ENCODE results near the gene SLITRK3. TPM values are rescaled to one million over a fixed set of nuclear protein-coding genes. Genes with fewer than 3 reads are reported as not detected.

The SLITRK3 gene
- polyA plus RNA-seq, 3 donors: not detected

- Histone ChIP-seq H3K27me3 (ENCODE audit: control insufficient read depth in 2 of 2, insufficient read depth in 2 of 2, low read length in 2 of 2) (no peaks in the 10 kb centered on the region), H3K4me1 (ENCODE audit: control insufficient read depth in 1 of 2, insufficient read depth in 2 of 2, low read length in 2 of 2) (no peaks in the 10 kb centered on the region), H3K9me3 (replicated peaks in 1 of 2; ENCODE audit: control insufficient read depth in 1 of 2, insufficient read depth in 1 of 2, low read length in 2 of 2) (no peaks in the 10 kb centered on the region), H3K36me3 (replicated peaks in 1 of 2; ENCODE audit: control insufficient read depth in 1 of 2, insufficient read depth in 2 of 2, low read length in 2 of 2) (no peaks in the 10 kb centered on the region), H4K20me1 (ENCODE audit: insufficient read depth, low read length) (no peaks in the 10 kb centered on the region), H3K9ac (ENCODE audit: insufficient read depth, low read length, poor library complexity, severe bottlenecking) (no peak overlapping the region), H2AFZ (ENCODE audit: insufficient read depth, low read depth, low read length, poor library complexity, severe bottlenecking) (no peak overlapping the region), H3K27ac (ENCODE audit: low read depth in 1 of 2, low read length in 2 of 2) (no peak overlapping the region), H3K4me2 (replicated peaks; ENCODE audit: extremely low read depth, low read length, poor library complexity, severe bottlenecking) (no peak overlapping the region), H3K79me2 (ENCODE audit: insufficient read depth, low read length) (no peaks in the 10 kb centered on the region), H3K4me3 (replicated peaks in 1 of 3; ENCODE audit: low read depth in 2 of 3, low read length in 3 of 3) (no peak overlapping the region)
- no peaks in the 10 kb centered on the region for H3K36me3 Mint-ChIP-seq
- H3K4me3 Mint-ChIP-seq: no peak overlapping the region
- peaks cover 5% of the 10 kb centered on the region for H3K4me1 Mint-ChIP-seq
- DNase-seq: no peak
- TF ChIP-seq CTCF (IDR thresholded peaks at IDR 0.05): no peak
- intact Hi-C loops (cut with micrococcal nuclease): no loop called here
- H3K27me3 Mint-ChIP-seq (ENCODE audit: low read depth in 3 of 3): peaks cover 3 to 7% (median 5%) of the 10 kb centered on the region in 3 donors
- 92% methylated on average over 2 of the region's 3 CpGs for WGBS (ENCODE audit: insufficient coverage)
- H3K9me3 Mint-ChIP-seq: no peaks in the 10 kb centered on the region
- H3K27ac Mint-ChIP-seq: peak overlapping the region in 1 of 7 donors; percentile 63
Observed at GRCh38 chr3:165210727-165211126, 14.5 kb upstream of the SLITRK3 start.

GRCh38 chr3:165210132-165210531 lies 13.9 kb upstream of the SLITRK3 start:
- Mint-ChIP-seq H3K27me3 (ENCODE audit: low read depth in 3 of 3) (peaks cover 3 to 7% (median 5%) of the 10 kb centered on the region in 3 donors), H3K27ac (no peak overlapping the region)
- intact Hi-C loops (cut with micrococcal nuclease): no loop called here

More at GRCh38 chr3:165210132-165210531, 13.9 kb upstream of the SLITRK3 start:
- H4K20me1 ChIP-seq (ENCODE audit: insufficient read depth, low read length): no peaks in the 10 kb centered on the region
- no peaks in the 10 kb centered on the region for H3K27me3 ChIP-seq (ENCODE audit: control insufficient read depth in 2 of 2, insufficient read depth in 2 of 2, low read length in 2 of 2)
- no peaks in the 10 kb centered on the region for H3K9me3 ChIP-seq (replicated peaks in 1 of 2; ENCODE audit: control insufficient read depth in 1 of 2, insufficient read depth in 1 of 2, low read length in 2 of 2)
- no peak for DNase-seq
- TF ChIP-seq CTCF (IDR thresholded peaks at IDR 0.05): no peak
- Mint-ChIP-seq H3K36me3 (no peaks in the 10 kb centered on the region), H3K4me1 (peaks cover 5% of the 10 kb centered on the region), H3K9me3 (no peaks in the 10 kb centered on the region), H3K4me3 (no peak overlapping the region)
- no peak overlapping the region for H3K4me2 ChIP-seq (replicated peaks; ENCODE audit: extremely low read depth, low read length, poor library complexity, severe bottlenecking)
- no peak overlapping the region for H3K9ac ChIP-seq (ENCODE audit: insufficient read depth, low read length, poor library complexity, severe bottlenecking)
- no peak overlapping the region for H3K4me3 ChIP-seq (replicated peaks in 1 of 3; ENCODE audit: low read depth in 2 of 3, low read length in 3 of 3)
- H3K4me1 ChIP-seq (ENCODE audit: control insufficient read depth in 1 of 2, insufficient read depth in 2 of 2, low read length in 2 of 2): no peaks in the 10 kb centered on the region
- no peak overlapping the region for H3K27ac ChIP-seq (ENCODE audit: low read depth in 1 of 2, low read length in 2 of 2)
- no peaks in the 10 kb centered on the region for H3K79me2 ChIP-seq (ENCODE audit: insufficient read depth, low read length)
- no peaks in the 10 kb centered on the region for H3K36me3 ChIP-seq (replicated peaks in 1 of 2; ENCODE audit: control insufficient read depth in 1 of 2, insufficient read depth in 2 of 2, low read length in 2 of 2)
- no peak overlapping the region for H2AFZ ChIP-seq (ENCODE audit: insufficient read depth, low read depth, low read length, poor library complexity, severe bottlenecking)
